Measurements from ENCODE around the gene DDX47.

Gene DDX47

DNA sequence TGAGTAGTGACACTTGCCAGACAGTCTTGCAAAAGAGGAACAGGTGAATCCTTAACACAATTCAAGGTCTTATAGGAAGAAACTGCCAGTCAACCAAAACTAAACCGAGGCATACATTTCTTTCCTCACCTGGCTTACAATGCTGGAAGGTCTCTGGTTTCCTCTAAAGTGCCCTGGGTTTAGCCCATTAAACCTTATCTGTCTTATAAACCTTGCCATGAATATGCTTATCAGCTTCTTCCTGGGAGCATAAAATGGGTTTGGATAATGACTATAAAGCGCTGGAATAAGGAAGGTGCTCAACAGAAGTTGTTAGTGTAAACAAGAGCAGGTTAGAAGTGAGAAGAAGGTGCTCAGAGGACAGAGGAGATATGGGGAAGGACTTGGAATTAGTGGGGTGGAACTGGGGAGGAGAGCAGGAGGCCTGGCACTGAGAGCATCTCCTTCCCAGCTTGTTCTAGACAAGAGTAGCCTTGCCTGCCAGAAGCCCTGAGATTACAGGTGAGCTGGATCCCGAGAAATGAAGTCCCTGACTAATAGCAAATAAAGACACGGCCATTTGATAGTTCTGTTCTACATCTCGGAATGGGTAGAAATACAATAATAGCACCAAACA lies 64.1 kb downstream of the DDX47 start:
- DNase-seq = no peak

DNA sequence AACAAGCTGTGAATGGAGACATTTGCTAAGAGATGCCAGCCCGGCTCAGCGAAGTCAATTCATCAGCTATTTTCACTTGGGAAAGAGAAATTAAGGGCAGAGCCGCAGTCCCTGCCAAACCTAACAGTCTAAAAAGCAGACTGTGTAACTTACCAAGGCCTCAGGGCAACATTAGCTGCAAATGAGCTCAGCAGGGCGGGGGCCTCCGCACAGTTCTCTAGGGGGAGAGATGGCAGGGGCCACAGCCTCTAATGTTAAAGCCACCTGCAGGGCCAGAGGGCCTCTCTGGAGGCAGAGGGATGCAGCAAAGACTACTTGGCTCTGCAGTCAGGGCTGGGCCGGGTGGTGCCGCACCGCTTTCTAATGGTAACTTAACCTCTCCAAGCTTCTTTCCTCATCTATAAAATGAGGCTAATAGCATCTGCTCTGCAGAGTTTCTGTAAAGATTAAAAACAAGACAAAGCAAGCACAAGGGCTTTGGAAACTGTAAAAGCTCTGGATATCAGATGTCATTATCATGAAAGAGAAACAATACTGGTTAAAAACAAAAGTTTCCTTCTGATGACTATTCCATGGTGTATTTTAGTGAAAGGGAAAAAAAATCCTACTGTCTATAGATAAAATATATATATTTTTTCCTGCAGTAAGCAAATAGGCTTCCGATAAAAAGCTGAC lies 64.8 kb downstream of the DDX47 start:
- no peak for DNase-seq
